Globus pallidus (tissue), 1 donor: ENCODE data around the gene POLR2H.
"Not testable (repeated sequence)": the region's sequence is repeated elsewhere in the genome, so short reads cannot be mapped to it uniquely, and the experiment has no call there.

ENCODE experiments used
- DNase-seq: peaks from one replicate; pipeline ENCODE4 v3.0.0-alpha.2; 2015; ENCODE audit warnings: low spot score

POLR2H gene

GRCh38 chr3:184335661-184336546, 25.6 kb upstream of the POLR2H start:
- peak; percentile 86 for DNase-seq

- DNase-seq = peak; percentile 85
Observed at GRCh38 chr3:184336547-184337398, 24.7 kb upstream of the POLR2H start.

GRCh38 chr3:184337399-184337714, 24.2 kb upstream of the POLR2H start, which contains the start of gene FAM131A:
FAM131A (plus strand) TSS chr3:184337600; CDS start chr3:184337631, 31 bp downstream.
- peak; percentile 73 for DNase-seq

GRCh38 chr3:184337981-184338380, 23.5 kb upstream of the POLR2H start:
- no peak for DNase-seq

GRCh38 chr3:184338511-184338945, 23.0 kb upstream of the POLR2H start:
- peak; percentile 74 for DNase-seq

GRCh38 chr3:184339001-184339400, 22.5 kb upstream of the POLR2H start:
- DNase-seq = no peak

- not testable (repeated sequence) for DNase-seq
Observed at GRCh38 chr3:184339451-184340135, 21.9 kb upstream of the POLR2H start.

- DNase-seq = no peak
Observed at GRCh38 chr3:184341925-184342324, 19.6 kb upstream of the POLR2H start.

- DNase-seq = no peak
Observed at GRCh38 chr3:184343200-184343876, 18.2 kb upstream of the POLR2H start.

- peak; percentile 29 for DNase-seq
Observed at GRCh38 chr3:184344579-184345316, 16.8 kb upstream of the POLR2H start.

GRCh38 chr3:184345317-184346144, 16.0 kb upstream of the POLR2H start:
- peak; percentile 95 for DNase-seq

GRCh38 chr3:184346480-184347190, 14.9 kb upstream of the POLR2H start:
- DNase-seq = no peak

GRCh38 chr3:184347321-184348056, 14.0 kb upstream of the POLR2H start:
- DNase-seq = no peak

- no peak for DNase-seq
Observed at GRCh38 chr3:184348057-184348382, 13.5 kb upstream of the POLR2H start.

GRCh38 chr3:184349563-184350470, 11.7 kb upstream of the POLR2H start:
- peak; percentile 39 for DNase-seq

GRCh38 chr3:184350618-184351017, 10.9 kb upstream of the POLR2H start:
- no peak for DNase-seq

GRCh38 chr3:184351511-184352148, 9.9 kb upstream of the POLR2H start:
- no peak for DNase-seq
